ES-I3 (cell line): ENCODE data around the gene LIX1.

Experiments
- H3K36me3 ChIP-seq: 2 replicates; pipeline ENCODE4 v1.6.1; 2013; ENCODE audit warnings: mild to moderate bottlenecking, low read length, control low read depth, moderate library complexity; ENCODE audit not compliant: insufficient read depth
- H3K4me1 ChIP-seq: 2 replicates; pipeline ENCODE4 v1.6.1; 2013; ENCODE audit warnings: mild to moderate bottlenecking, control low read depth, low read length; ENCODE audit not compliant: insufficient read depth
- H3K9ac ChIP-seq: 2 replicates; pipeline ENCODE4 v1.6.1; 2013; ENCODE audit warnings: low read depth, mild to moderate bottlenecking, low read length, moderate library complexity
- H3K9me3 ChIP-seq: 2 replicates; pipeline ENCODE4 v1.6.1; 2013; ENCODE audit warnings: mild to moderate bottlenecking, low read length, moderate library complexity; ENCODE audit not compliant: control insufficient read depth, insufficient read depth

The LIX1 gene

GRCh38 chr5:97105501-97106215 lies 36.8 kb downstream of the LIX1 start:
- H3K36me3 ChIP-seq: no peaks in the 10 kb centered on the region
- peaks cover 9% of the 10 kb centered on the region for H3K4me1 ChIP-seq
- H3K9me3 ChIP-seq: no peaks in the 10 kb centered on the region
- H3K9ac ChIP-seq: no peak overlapping the region

- H3K9ac ChIP-seq: no peak overlapping the region
Measured at GRCh38 chr5:97102010-97102470, 40.4 kb downstream of the LIX1 start.

GRCh38 chr5:97101189-97101910 lies 41.1 kb downstream of the LIX1 start:
- Histone ChIP-seq H3K9ac (no peak overlapping the region), H3K9me3 (no peaks in the 10 kb centered on the region), H3K36me3 (no peaks in the 10 kb centered on the region), H3K4me1 (peaks cover 19% of the 10 kb centered on the region)

More at GRCh38 chr5:97102010-97102470, 40.4 kb downstream of the LIX1 start:
- Histone ChIP-seq H3K4me1 (peaks cover 13% of the 10 kb centered on the region), H3K36me3 (no peaks in the 10 kb centered on the region), H3K9me3 (no peaks in the 10 kb centered on the region)

- Histone ChIP-seq H3K4me1 (peaks cover 24% of the 10 kb centered on the region), H3K36me3 (no peaks in the 10 kb centered on the region), H3K9me3 (no peaks in the 10 kb centered on the region), H3K9ac (no peak overlapping the region)
Measured at GRCh38 chr5:97100476-97100875, 41.9 kb downstream of the LIX1 start.

GRCh38 chr5:97098922-97099321 lies 43.5 kb downstream of the LIX1 start:
- peaks cover 24% of the 10 kb centered on the region for H3K4me1 ChIP-seq
- no peak overlapping the region for H3K9ac ChIP-seq
- H3K9me3 ChIP-seq: no peaks in the 10 kb centered on the region
- H3K36me3 ChIP-seq: no peaks in the 10 kb centered on the region

GRCh38 chr5:97097326-97098230 lies 44.8 kb downstream of the LIX1 start:
- Histone ChIP-seq H3K9ac (no peak overlapping the region), H3K4me1 (peaks cover 24% of the 10 kb centered on the region), H3K36me3 (no peaks in the 10 kb centered on the region), H3K9me3 (no peaks in the 10 kb centered on the region)

- Histone ChIP-seq H3K9ac (no peak overlapping the region), H3K36me3 (no peaks in the 10 kb centered on the region), H3K4me1 (peaks cover 19% of the 10 kb centered on the region), H3K9me3 (no peaks in the 10 kb centered on the region)
Measured at GRCh38 chr5:97096846-97097245, 45.6 kb downstream of the LIX1 start.

GRCh38 chr5:97096191-97096590 lies 46.2 kb downstream of the LIX1 start:
- peaks cover 15% of the 10 kb centered on the region for H3K4me1 ChIP-seq
- no peaks in the 10 kb centered on the region for H3K9me3 ChIP-seq
- no peak overlapping the region for H3K9ac ChIP-seq
- H3K36me3 ChIP-seq: no peaks in the 10 kb centered on the region

- Histone ChIP-seq H3K9ac (no peak overlapping the region), H3K9me3 (no peaks in the 10 kb centered on the region), H3K36me3 (no peaks in the 10 kb centered on the region), H3K4me1 (peaks cover 15% of the 10 kb centered on the region)
Measured at GRCh38 chr5:97095318-97095732, 47.1 kb downstream of the LIX1 start.

GRCh38 chr5:97094579-97095317 lies 47.7 kb downstream of the LIX1 start:
- no peaks in the 10 kb centered on the region for H3K36me3 ChIP-seq
- H3K4me1 ChIP-seq: peaks cover 15% of the 10 kb centered on the region
- no peaks in the 10 kb centered on the region for H3K9me3 ChIP-seq
- no peak overlapping the region for H3K9ac ChIP-seq

GRCh38 chr5:97093193-97093592 lies 49.2 kb downstream of the LIX1 start:
- no peaks in the 10 kb centered on the region for H3K36me3 ChIP-seq
- H3K9me3 ChIP-seq: no peaks in the 10 kb centered on the region
- no peak overlapping the region for H3K9ac ChIP-seq
- H3K4me1 ChIP-seq: peaks cover 15% of the 10 kb centered on the region

- no peak overlapping the region for H3K9ac ChIP-seq
- H3K36me3 ChIP-seq: no peaks in the 10 kb centered on the region
- H3K9me3 ChIP-seq: no peaks in the 10 kb centered on the region; the same call in 1 of the 2 replicates
- peaks cover under 1% of the 10 kb centered on the region for H3K4me1 ChIP-seq
Measured at GRCh38 chr5:97090944-97091343, 51.5 kb downstream of the LIX1 start.

GRCh38 chr5:97089149-97089801 lies 53.1 kb downstream of the LIX1 start:
- Histone ChIP-seq H3K36me3 (no peaks in the 10 kb centered on the region), H3K9me3 (no peaks in the 10 kb centered on the region; the same call in 1 of the 2 replicates), H3K4me1 (no peaks in the 10 kb centered on the region), H3K9ac (no peak overlapping the region)
